ENCODE data around the gene CD48.

DNA sequence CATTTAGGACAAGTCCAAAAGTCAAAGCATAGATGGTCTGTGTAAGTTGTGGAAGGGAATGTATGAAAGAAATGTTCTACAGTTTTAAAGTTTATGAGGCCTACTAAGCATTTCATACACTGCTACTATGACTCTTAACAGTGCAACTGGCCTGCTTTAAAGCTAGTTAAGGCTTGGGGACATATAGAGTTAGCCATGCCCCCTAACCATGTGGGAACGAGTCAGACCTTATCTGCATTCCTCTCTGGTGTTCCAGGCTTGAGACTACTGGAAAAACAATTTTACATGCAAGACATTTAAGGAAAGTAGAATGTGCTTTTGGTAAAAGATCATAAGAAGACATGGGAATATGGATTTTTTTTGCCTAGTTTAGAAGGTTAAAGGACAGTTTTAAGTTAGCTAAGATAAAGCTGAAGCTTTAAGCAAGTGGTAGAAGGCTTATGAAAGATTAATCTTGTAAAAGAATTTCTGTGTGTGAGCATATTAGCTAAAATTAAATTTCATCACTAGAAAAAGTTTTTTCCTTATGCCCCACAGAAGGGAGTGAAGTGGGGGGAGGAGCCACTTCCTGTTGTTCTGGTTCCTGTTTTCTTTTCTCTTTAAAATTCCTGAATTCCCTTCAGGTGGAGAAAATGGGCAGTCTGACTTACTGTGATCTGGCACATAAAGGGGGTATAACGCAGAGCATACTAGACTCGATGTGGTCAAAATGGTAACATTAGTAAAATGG is 8.9 kb upstream of the CD48 start:
- TF ChIP-seq, protein P1, sequence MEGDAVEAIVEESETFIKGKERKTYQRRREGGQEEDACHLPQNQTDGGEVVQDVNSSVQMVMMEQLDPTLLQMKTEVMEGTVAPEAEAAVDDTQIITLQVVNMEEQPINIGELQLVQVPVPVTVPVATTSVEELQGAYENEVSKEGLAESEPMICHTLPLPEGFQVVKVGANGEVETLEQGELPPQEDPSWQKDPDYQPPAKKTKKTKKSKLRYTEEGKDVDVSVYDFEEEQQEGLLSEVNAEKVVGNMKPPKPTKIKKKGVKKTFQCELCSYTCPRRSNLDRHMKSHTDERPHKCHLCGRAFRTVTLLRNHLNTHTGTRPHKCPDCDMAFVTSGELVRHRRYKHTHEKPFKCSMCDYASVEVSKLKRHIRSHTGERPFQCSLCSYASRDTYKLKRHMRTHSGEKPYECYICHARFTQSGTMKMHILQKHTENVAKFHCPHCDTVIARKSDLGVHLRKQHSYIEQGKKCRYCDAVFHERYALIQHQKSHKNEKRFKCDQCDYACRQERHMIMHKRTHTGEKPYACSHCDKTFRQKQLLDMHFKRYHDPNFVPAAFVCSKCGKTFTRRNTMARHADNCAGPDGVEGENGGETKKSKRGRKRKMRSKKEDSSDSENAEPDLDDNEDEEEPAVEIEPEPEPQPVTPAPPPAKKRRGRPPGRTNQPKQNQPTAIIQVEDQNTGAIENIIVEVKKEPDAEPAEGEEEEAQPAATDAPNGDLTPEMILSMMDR (IDR thresholded peaks at IDR 0.05; ENCODE audit: borderline replicate concordance, extremely low read depth, low read length, poor library complexity, severe bottlenecking), result no peak
- no peak for TF ChIP-seq EZH2 (IDR thresholded peaks at IDR 0.05; ENCODE audit: borderline replicate concordance, low read depth, low read length, severe bottlenecking)

Measured in DND-41 (cell line).